ENCODE measurements around the gene THAP12. TPM values are rescaled to one million over a fixed set of nuclear protein-coding genes. Genes with fewer than 3 reads are reported as not detected.

Gene THAP12
- total and polyA plus RNA-seq, 10 of the 15 experiments (the other 5 are each of a cell fraction or from before 2014, with no cell fraction given) = 12.6 to 45.6 (median 22.3) TPM

DNA sequence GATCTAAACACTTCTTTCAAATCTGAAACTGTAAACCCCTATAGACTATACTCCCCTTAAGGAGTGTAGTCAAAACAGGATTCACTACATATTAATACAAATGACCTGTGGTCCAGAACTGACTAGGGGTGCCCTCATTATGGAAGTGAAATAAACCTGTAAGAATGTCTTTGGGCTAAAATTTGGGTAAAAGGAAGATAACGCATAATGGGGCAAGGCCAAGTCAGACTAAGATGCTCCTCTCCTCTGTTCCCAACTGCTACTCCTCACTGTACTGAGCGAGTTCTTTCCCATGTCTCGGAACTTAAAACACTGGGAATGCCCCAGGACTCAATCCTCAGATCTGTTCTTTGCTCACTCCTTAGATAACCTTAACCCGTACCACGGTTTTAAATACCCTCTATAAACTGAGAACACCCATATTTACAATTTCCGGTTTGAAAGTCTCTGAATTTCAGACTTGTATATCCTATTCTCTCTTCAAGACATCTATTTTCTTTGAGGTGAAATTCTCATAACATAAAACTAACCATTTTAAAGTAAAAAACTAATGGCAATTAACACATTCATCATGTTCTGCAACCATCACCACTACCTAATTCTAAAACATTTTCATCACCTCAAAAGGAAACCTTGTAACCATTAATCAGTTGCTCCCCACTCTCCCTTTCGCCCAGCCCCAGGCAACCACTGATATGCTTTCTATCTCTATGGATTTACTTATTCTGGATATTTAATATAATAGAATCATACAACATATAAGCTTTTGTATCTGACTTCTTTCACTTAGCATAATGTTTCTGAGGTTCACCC is 4.0 kb downstream of the THAP12 start (continued):
- no peak for TF ChIP-seq RFX5 (IDR thresholded peaks at IDR 0.05; ENCODE audit: low read depth, low read length)
- 0 out of 2 replicates have a peak, but pooled peaks have one; percentile 49 for TF ChIP-seq BMI1 (IDR thresholded peaks at IDR 0.05; ENCODE audit: borderline replicate concordance)
- TF ChIP-seq ZBED1 (IDR thresholded peaks at IDR 0.05; ENCODE audit: borderline replicate concordance) = peak; percentile 80; the same call in 1 of the 2 replicates

GRCh38 chr11:76371170-76371569 is 9.8 kb downstream of the THAP12 start:
- 0% methylated on average over 3 of the region's 3 CpGs for WGBS (ENCODE audit: insufficient coverage, insufficient replicate concordance, low lambda C conversion rate, missing lambda C conversion rate)
- ChIA-PET CTCF (no interaction called here), SMC1A (ENCODE audit: uncharacterized antibody, unreplicated experiment) (no interaction called here), POLR2A (no interaction called here), RAD21 (ENCODE audit: unreplicated experiment) (no interaction called here)
- peak; percentile 83 for ATAC-seq
- Histone ChIP-seq H3K27me3 (replicated peaks in 1 of 2; ENCODE audit: control insufficient read depth in 2 of 2, insufficient read depth in 2 of 2, low read length in 1 of 2) (no peaks in the 10 kb centered on the region), H3K4me3 (no peak overlapping the region), H3K9me3 (replicated peaks; ENCODE audit: control insufficient read depth, insufficient read depth, low read length) (no peaks in the 10 kb centered on the region), H4K20me1 (ENCODE audit: control insufficient read depth, insufficient read depth) (peaks cover 3% of the 10 kb centered on the region), H2AFZ (ENCODE audit: control insufficient read depth, low read depth, low read length) (no peak overlapping the region), H3K27ac (ENCODE audit: control insufficient read depth, insufficient read depth) (no peak overlapping the region), H3K4me1 (ENCODE audit: control insufficient read depth, insufficient read depth, low read length) (peaks cover 2% of the 10 kb centered on the region), H3K4me2 (ENCODE audit: control insufficient read depth, insufficient read depth) (no peak overlapping the region), H3K9ac (ENCODE audit: control insufficient read depth, insufficient read depth, low read length) (no peak overlapping the region), H3K36me3 (ENCODE audit: control insufficient read depth in 2 of 2, insufficient read depth in 2 of 2, low read length in 1 of 2) (no peaks in the 10 kb centered on the region), H3K79me2 (ENCODE audit: control insufficient read depth, insufficient read depth, low read length) (peaks cover 1% of the 10 kb centered on the region)
- DNase-seq (ENCODE audit: low read depth, low spot score) = peak; percentile 37
- intact Hi-C loops (cut with micrococcal nuclease; ENCODE audit: unreplicated experiment) = loop anchor here (10.0 kb wide), 1 partner anchor 304 kb away; the partner anchor contains the start of gene LRRC32
- in situ Hi-C loops (cut with MboI) = no loop called here
- no TSS peak for BruUV-seq (replicated peaks)
- no peak for FAIRE-seq
- TF ChIP-seq SUZ12 (IDR thresholded peaks at IDR 0.05; ENCODE audit: unreplicated experiment) (no peak), JUNB (IDR thresholded peaks at IDR 0.05) (peak; percentile 74), HCFC1 (IDR thresholded peaks at IDR 0.05; ENCODE audit: low read length) (no peak), STAT1 (conservative IDR thresholded peaks at IDR 0.05) (no peak), PRDM15 (CRISPR knock-in tag; IDR thresholded peaks at IDR 0.05) (no peak), KAT2A (conservative IDR thresholded peaks at IDR 0.05; ENCODE audit: control insufficient read depth, low read depth, low read length) (no peak), ZBTB33 (IDR thresholded peaks at IDR 0.05) (no peak), SP1 (IDR thresholded peaks at IDR 0.05; ENCODE audit: low read depth, low read length) (no peak), ELK1 (IDR thresholded peaks at IDR 0.05; ENCODE audit: low read depth, low read length) (no peak), CBX3 (IDR thresholded peaks at IDR 0.05; ENCODE audit: borderline replicate concordance, low read depth) (no peak), IRF4 (IDR thresholded peaks at IDR 0.05; ENCODE audit: low read depth, low read length) (peak; percentile 33; the same call in 1 of the 2 replicates), ZNF384 (IDR thresholded peaks at IDR 0.05; ENCODE audit: borderline replicate concordance, low read depth, low read length) (no peak), RUNX3 (IDR thresholded peaks at IDR 0.05; ENCODE audit: low read length) (peak; percentile 43), EP300 (IDR thresholded peaks at IDR 0.05; ENCODE audit: borderline replicate concordance in 1 of 2, control insufficient read depth in 1 of 2, low read depth in 2 of 2, low read length in 2 of 2) (no peak)

Data from GM12878 (cell line).